ENCODE measurements around the gene SLC38A7.

SLC38A7 gene, protein sequence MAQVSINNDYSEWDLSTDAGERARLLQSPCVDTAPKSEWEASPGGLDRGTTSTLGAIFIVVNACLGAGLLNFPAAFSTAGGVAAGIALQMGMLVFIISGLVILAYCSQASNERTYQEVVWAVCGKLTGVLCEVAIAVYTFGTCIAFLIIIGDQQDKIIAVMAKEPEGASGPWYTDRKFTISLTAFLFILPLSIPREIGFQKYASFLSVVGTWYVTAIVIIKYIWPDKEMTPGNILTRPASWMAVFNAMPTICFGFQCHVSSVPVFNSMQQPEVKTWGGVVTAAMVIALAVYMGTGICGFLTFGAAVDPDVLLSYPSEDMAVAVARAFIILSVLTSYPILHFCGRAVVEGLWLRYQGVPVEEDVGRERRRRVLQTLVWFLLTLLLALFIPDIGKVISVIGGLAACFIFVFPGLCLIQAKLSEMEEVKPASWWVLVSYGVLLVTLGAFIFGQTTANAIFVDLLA

DNA sequence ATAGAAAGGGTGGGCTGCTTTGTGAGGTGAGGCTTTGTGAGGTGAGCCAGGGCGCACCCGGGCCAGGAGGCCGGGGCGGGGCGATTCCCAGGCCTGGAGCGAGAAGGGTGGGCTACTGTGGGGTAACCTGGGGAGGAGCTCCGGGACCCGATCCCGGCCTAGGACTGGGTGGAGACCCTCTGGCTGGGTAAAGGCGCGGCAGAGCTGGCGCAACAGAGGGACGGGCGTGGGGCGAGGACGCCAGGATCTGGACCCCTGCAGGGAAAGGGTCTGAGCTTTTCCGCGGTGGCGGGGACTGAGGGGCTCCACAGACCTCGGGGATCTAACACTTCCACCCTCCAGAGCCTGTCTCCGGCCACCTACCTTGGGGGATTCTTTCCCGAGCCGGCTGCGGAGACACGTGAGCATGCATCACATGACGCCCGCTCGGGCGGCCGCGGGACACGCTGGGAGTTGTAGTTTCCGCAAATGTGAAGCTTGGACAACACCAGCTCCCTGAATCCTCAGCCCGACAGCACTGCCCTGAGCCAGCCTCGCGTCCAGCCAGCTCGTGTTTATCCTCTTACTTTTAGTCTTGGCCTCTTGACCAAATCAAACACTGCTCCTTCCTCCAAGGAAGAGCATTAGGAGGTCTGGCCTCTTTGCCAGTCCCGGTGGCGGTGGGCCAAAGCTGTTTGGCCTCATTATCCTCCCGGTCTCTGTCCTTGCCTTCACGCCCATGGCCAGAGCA lies at the start of gene SLC38A7:
Gene SLC38A7, minus strand, starts transcription at position 417 of the 730 bp plus-strand sequence. CDS start 4,644 bp downstream, outside the sequence.
- CTCF ChIA-PET = interaction anchor here (0.7 to 2.1 kb wide), 3 partner anchors 46 to 72 kb away, joined by 3 to 9 read pairs (median 4); no protein-coding TSS in a partner anchor
- H3K4me3 ChIP-seq (ENCODE audit: low read depth, low read length) = peak within 1 kb of the TSS; percentile 98
- peak; percentile 19 for DNase-seq (ENCODE audit: low read depth, low spot score)
- TF ChIP-seq, protein P1, sequence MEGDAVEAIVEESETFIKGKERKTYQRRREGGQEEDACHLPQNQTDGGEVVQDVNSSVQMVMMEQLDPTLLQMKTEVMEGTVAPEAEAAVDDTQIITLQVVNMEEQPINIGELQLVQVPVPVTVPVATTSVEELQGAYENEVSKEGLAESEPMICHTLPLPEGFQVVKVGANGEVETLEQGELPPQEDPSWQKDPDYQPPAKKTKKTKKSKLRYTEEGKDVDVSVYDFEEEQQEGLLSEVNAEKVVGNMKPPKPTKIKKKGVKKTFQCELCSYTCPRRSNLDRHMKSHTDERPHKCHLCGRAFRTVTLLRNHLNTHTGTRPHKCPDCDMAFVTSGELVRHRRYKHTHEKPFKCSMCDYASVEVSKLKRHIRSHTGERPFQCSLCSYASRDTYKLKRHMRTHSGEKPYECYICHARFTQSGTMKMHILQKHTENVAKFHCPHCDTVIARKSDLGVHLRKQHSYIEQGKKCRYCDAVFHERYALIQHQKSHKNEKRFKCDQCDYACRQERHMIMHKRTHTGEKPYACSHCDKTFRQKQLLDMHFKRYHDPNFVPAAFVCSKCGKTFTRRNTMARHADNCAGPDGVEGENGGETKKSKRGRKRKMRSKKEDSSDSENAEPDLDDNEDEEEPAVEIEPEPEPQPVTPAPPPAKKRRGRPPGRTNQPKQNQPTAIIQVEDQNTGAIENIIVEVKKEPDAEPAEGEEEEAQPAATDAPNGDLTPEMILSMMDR (IDR thresholded peaks at IDR 0.05; ENCODE audit: insufficient read depth, low read length, missing control alignments) = no peak
- POLR2A ChIA-PET = interaction anchor here (0.6 to 1.0 kb wide), 6 partner anchors 10 to 56 kb away, joined by 3 to 6 read pairs (median 4); partner anchors contain the start of gene GOT2

DNA sequence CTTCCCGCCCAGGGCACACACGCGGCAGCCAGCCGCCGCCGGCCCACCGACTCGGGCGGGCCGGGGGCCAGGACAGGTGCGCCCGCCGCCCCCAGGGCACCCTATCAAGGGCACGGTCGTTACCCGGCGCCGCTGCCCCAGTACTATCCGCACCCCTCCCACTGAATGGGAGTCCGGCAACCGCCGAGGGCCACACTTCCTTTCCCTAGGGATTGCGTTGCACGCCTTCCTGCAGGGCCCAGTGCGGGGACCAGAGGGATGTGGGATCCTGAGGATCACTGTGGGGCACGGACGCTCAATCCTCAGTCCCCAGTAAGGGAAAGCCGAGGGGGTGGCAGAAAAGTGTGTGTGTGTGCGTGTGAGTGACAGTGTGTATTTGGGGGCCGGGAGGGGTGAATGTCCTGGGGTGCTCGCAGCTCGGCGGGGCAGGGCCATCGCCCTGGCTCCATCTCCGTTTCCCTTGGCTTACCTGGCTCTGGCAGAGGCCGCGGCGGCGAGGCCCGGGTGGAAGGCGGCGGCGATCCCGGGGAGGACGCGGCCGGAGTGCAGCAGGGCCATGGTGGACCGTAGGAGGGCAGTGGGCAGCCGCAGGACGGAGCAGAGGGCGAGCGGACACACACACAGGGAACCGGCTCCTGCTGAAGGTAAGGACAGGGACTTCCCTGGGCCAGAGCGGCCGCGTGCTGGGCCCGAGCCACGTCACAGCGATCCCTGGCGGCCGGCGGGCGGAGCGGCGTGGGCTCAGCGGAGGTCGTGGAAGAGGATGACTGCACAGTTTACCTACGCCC lies 49.3 kb upstream of the SLC38A7 start, which contains the start of gene GOT2:
Gene GOT2, minus strand, starts transcription at position 646 of the 788 bp plus-strand sequence. Its CDS starts 88 bp downstream, at position 558.
- H3K4me3 ChIP-seq (ENCODE audit: low read depth, low read length) = peak within 1 kb of the TSS; percentile 86
- POLR2A ChIA-PET = interaction anchor here (1.4 kb wide), 1 partner anchor 49 kb away, joined by 4 read pairs; the partner anchor contains the start of gene SLC38A7
- TF ChIP-seq, protein P1 (IDR thresholded peaks at IDR 0.05; ENCODE audit: insufficient read depth, low read length, missing control alignments) = peak; percentile 99
- CTCF ChIA-PET = interaction anchor here (0.7 to 2.0 kb wide), 5 partner anchors 9 to 77 kb away, joined by 3 to 13 read pairs (median 3); no protein-coding TSS in a partner anchor
- no peak for DNase-seq (ENCODE audit: low read depth, low spot score)

DNA sequence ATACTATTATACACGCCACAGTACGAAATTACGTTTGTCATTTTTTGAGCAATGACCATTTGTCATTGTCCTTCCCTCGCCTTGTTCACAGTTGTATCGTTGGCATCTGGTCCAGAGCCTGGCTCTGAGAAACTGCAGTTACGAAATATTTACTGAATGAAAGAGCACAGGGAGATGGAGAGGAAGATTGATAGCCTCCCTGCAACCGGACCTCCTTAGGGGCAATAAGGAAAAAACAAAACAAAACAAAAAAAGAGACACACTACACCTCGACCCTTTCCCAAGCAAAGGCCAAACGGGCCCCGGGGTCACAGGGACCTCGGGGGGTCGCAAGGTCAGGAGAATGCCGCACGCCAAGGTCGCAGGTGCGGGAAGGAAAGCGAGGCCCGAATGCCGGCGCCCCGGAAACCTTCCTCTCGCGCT lies 48.7 kb upstream of the SLC38A7 start:
- POLR2A ChIA-PET = interaction anchor here (0.7 to 1.4 kb wide), 2 partner anchors 49 kb away, joined by 3 to 4 read pairs; partner anchors contain the start of gene SLC38A7
- TF ChIP-seq, protein P1 (IDR thresholded peaks at IDR 0.05; ENCODE audit: insufficient read depth, low read length, missing control alignments) = no peak
- CTCF ChIA-PET = interaction anchor here (0.7 to 2.0 kb wide), 5 partner anchors 8 to 76 kb away, joined by 3 to 13 read pairs (median 3); partner anchors contain the start of gene SLC38A7
- DNase-seq (ENCODE audit: low read depth, low spot score) = no peak
- peak overlapping the region; percentile 86 for H3K4me3 ChIP-seq (ENCODE audit: low read depth, low read length)

DNA sequence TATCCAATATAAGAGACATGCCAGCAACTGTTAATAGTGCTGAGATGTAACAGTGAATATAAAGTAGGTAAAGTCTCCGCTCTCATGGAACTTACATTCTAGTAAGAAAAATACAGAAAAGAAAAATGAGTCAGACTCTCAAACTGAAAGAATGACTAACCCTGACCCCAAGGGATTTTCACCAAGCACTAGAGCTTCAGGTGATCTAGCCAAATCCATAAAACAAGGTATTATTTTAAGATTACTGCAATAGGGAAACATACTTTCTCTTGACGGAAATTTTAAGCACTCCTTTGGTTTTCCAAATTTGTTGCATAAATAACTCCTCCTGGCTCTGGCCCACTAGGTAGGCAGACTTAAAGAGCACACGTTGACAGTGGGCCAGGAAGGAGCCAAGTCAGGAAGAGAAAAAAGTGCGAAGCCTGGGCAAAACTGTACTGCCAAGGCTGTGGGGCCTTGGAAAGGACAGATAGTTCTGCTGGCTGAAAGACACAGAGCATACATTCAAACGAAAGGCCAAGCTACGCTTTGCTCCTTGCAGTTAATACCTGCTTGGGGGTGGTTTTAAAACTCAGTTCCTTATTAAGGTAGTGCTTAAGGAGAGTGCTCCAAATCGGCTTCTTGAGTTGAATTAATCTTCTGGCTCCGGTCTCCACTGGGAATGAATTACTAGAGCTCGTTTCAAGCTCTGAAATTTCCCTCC lies 48.1 kb upstream of the SLC38A7 start:
- ChIA-PET CTCF (interaction anchor here (0.8 to 1.4 kb wide), 4 partner anchors 9 to 75 kb away, joined by 3 to 4 read pairs (median 3); partner anchors contain the start of gene SLC38A7), POLR2A (interaction anchor here (0.7 kb wide), 1 partner anchor 49 kb away, joined by 3 read pairs; no protein-coding TSS in a partner anchor)
- DNase-seq (ENCODE audit: low read depth, low spot score) = no peak
- peak overlapping the region; percentile 86 for H3K4me3 ChIP-seq (ENCODE audit: low read depth, low read length)
- TF ChIP-seq, protein P1 (IDR thresholded peaks at IDR 0.05; ENCODE audit: insufficient read depth, low read length, missing control alignments) = no peak

DNA sequence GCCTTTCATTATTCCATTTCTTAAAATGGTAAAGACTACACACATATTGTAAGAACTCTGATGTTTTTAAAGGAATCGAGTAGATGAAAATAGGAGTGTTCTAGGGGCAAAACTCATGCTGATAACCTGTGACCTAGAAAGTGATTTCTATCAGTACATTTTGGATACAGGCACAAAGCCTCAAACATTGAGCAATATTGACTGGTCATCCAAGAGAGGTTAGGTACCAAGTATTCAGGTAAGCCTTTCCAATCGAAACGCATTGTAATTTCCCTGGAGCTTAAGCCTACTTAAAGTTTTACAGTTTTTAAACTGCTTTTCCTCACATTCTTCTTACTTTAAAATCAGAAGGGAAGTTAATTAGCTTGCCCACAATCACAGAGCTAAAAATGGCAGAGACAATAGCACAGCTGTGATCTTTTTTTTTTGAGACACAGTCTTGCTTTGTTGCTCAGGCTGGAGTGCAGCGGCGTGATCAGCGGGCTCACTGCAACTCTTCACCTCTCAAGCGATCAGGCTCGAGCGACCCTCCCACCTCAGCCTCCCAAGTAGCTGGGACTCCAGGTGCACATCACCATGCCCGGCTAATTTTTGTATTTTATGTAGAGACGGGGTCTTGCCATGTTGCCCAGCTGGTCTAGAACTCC lies 46.3 kb upstream of the SLC38A7 start:
- POLR2A ChIA-PET = no interaction called here
- CTCF ChIA-PET = interaction anchor here (0.7 to 1.6 kb wide), 3 partner anchors 23 to 52 kb away, joined by 3 to 4 read pairs (median 3); partner anchors contain the start of gene SLC38A7
- DNase-seq (ENCODE audit: low read depth, low spot score) = no peak
- TF ChIP-seq, protein P1 (IDR thresholded peaks at IDR 0.05; ENCODE audit: insufficient read depth, low read length, missing control alignments) = no peak
- H3K4me3 ChIP-seq (ENCODE audit: low read depth, low read length) = no peak overlapping the region
